Measurements from ENCODE around the gene ADAM15.

Gene ADAM15

DNA sequence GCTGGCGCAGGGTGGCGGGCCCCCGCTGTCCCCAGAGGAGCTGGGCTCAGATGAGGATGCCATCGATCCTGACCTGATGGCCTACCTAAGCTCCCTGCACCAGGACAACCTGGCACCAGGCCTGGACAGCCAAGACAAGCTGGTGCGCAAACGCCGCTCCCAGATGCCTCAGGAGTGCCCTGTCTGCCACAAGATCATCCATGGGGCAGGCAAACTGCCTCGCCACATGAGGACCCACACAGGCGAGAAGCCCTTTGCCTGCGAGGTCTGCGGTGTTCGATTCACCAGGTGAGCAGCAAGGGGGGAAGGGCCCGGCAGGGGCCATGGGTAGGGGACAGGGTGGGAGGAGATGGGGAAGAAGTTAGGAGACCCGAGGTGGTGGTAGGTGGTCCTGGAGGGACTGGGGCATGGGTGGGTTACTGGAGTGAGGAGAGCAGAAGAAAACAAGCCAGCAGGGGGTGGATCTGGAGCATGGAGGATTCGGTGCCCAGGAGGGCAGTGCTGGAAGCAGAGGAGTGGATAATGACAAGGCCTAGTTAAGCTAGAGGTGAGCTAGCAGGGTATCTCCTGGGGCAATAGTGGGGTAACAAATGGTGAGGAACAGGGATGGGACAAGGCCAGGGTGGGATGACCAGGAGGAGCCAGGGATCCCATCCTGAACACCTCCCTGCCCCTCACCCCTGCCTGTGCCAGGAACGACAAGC is 35.4 kb upstream of the ADAM15 start:
- Mint-ChIP-seq H3K36me3 (ENCODE audit: low read depth) (no peaks in the 10 kb centered on the region), H3K4me3 (no peak overlapping the region), H3K4me1 (peaks cover 59% of the 10 kb centered on the region), H3K9me3 (no peaks in the 10 kb centered on the region), H3K27me3 (ENCODE audit: low read depth, poor library complexity) (peaks cover 7% of the 10 kb centered on the region), H3K27ac (no peak overlapping the region)
- TF ChIP-seq, protein P1, sequence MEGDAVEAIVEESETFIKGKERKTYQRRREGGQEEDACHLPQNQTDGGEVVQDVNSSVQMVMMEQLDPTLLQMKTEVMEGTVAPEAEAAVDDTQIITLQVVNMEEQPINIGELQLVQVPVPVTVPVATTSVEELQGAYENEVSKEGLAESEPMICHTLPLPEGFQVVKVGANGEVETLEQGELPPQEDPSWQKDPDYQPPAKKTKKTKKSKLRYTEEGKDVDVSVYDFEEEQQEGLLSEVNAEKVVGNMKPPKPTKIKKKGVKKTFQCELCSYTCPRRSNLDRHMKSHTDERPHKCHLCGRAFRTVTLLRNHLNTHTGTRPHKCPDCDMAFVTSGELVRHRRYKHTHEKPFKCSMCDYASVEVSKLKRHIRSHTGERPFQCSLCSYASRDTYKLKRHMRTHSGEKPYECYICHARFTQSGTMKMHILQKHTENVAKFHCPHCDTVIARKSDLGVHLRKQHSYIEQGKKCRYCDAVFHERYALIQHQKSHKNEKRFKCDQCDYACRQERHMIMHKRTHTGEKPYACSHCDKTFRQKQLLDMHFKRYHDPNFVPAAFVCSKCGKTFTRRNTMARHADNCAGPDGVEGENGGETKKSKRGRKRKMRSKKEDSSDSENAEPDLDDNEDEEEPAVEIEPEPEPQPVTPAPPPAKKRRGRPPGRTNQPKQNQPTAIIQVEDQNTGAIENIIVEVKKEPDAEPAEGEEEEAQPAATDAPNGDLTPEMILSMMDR (IDR thresholded peaks at IDR 0.05) = no peak
- DNase-seq = no peak

DNA sequence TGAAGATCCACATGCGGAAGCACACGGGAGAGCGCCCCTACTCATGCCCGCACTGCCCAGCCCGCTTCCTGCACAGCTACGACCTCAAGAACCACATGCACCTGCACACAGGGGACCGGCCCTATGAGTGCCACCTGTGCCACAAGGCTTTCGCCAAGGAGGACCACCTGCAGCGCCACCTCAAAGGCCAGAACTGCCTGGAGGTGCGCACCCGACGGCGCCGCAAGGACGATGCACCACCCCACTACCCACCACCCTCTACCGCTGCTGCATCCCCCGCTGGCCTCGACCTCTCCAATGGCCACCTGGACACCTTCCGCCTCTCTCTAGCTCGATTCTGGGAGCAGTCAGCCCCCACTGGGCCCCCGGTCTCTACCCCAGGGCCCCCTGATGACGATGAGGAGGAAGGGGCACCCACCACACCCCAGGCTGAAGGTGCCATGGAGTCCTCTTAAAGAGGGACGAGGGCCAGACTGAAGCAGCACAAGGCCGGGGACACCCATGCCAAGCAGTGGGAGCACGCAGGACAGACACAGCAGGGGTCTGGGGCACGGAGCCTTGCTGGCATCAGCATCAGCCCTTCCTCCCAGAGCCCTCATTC is 34.8 kb upstream of the ADAM15 start:
- peaks cover 7% of the 10 kb centered on the region for H3K27me3 Mint-ChIP-seq (ENCODE audit: low read depth, poor library complexity)
- H3K4me1 Mint-ChIP-seq = peaks cover 53% of the 10 kb centered on the region
- DNase-seq = no peak
- H3K9me3 Mint-ChIP-seq = no peaks in the 10 kb centered on the region
- TF ChIP-seq, protein P1 (IDR thresholded peaks at IDR 0.05) = no peak
- H3K27ac Mint-ChIP-seq = no peak overlapping the region
- H3K36me3 Mint-ChIP-seq (ENCODE audit: low read depth) = no peaks in the 10 kb centered on the region
- H3K4me3 Mint-ChIP-seq = no peak overlapping the region

DNA sequence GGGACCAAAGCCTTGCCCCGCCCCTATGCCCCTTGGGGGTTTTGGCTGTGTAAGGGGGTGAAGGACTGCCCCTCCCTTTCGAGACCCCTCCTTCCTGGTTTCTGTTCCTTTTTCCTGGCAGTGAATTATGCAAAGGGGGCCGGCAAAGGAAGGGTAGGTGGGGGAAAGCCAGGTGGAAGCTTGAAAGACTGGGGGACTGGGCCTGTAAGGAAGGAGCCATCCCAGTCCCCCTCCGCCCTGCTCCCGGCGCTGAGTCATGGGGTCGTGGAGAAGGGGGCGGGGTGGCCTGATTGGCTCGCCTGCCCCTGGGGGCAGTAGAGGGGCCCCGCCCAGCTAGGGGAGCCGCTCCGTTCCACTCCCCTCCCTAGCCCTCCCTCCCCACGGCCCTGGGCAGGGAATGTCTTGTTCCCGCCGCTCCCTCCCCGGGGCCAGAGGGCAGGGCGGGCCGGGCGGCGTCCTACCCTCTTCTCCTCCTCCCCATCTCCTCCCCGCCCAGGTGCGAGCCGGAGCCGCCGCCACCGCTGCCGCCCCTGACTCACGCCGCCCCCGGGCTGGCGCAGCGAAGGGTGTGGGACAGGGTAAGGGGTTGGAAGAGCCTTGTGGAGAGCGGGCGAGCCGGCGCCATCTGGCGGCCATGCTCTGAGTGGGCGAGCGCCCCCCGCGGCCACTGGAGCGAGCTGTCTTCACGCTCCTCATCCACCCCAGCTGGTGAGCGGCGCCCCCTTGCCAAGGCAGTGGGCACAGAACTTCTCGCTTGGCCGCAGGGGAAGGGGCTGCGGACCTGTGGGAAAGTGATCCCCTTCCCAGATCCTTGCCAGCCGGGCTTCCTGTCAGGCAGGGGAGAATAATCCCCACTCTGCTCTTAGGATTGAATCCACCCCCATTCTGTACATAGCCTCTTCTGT is 33.8 kb upstream of the ADAM15 start:
- peak overlapping the region; percentile 73 for H3K4me3 Mint-ChIP-seq
- H3K36me3 Mint-ChIP-seq (ENCODE audit: low read depth) = no peaks in the 10 kb centered on the region
- TF ChIP-seq, protein P1 (IDR thresholded peaks at IDR 0.05) = peak; percentile 93
- H3K9me3 Mint-ChIP-seq = no peaks in the 10 kb centered on the region
- H3K27me3 Mint-ChIP-seq (ENCODE audit: low read depth, poor library complexity) = peaks cover 8% of the 10 kb centered on the region
- peaks cover 46% of the 10 kb centered on the region for H3K4me1 Mint-ChIP-seq
- peak overlapping the region; percentile 36 for H3K27ac Mint-ChIP-seq
- peak; percentile 89 for DNase-seq

DNA sequence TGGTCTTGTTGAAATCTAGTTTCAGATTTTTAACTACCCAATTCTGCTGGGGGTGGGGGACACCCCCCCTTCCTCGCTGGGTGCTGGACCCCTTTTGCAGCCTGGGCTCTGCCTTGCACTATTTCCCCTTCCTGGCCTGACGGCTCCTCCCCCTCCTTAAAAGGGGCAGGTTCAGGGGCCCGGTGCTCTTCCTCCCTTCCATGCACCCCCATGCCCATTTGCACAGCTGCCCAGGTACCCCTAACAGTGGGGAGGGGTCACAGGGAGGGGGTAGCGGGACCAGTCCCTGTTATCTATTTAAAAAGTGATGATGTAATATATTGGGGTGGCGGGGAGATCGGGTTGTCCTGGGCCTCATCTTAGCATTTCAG is 33.2 kb upstream of the ADAM15 start:
- Mint-ChIP-seq H3K27ac (no peak overlapping the region), H3K4me3 (peak overlapping the region; percentile 40), H3K4me1 (peaks cover 43% of the 10 kb centered on the region), H3K9me3 (no peaks in the 10 kb centered on the region), H3K27me3 (ENCODE audit: low read depth, poor library complexity) (peaks cover 6% of the 10 kb centered on the region), H3K36me3 (ENCODE audit: low read depth) (no peaks in the 10 kb centered on the region)
- TF ChIP-seq, protein P1 (IDR thresholded peaks at IDR 0.05) = no peak
- DNase-seq = no peak

DNA sequence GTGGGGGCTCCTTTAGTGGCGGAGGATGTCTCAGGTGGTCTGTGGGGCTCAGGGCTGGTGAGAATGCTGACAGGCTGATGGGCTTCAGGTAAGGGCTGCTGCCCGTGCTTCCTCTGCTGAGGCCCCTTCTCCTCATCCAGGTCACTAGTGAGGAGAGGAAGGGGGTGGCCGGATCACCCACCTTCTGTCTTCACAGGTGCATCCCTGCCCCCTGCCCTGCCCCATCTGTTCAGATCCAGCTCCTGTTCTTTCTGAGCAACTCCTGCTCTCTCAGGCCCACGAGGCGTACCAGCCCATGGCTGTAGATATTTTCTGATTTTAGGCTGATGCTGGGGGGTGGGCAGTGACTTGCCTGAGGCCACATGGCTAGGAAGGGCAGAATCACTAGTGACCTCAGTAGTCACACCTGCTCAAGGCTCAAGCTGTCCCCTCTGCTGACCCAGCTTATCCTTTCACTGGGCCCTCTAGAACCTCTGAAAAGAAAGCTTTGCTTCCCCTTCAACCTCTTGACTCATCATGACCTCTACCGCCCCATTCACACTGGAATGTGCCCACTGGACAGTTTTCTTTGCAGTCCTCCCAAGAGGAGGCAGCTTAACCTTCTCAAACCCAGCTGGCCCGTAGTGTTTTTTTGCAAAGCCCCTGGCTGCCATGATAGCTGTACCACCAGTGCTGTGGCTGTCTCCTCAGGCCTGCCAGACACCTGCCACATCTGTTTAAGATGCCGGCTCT is 32.3 kb upstream of the ADAM15 start:
- Mint-ChIP-seq H3K27me3 (ENCODE audit: low read depth, poor library complexity) (peaks cover 6% of the 10 kb centered on the region), H3K36me3 (ENCODE audit: low read depth) (no peaks in the 10 kb centered on the region), H3K4me3 (no peak overlapping the region), H3K9me3 (no peaks in the 10 kb centered on the region), H3K4me1 (peaks cover 40% of the 10 kb centered on the region), H3K27ac (peak overlapping the region; percentile 33)
- TF ChIP-seq, protein P1 (IDR thresholded peaks at IDR 0.05) = no peak
- no peak for DNase-seq
